HCT116 (cell line): ENCODE results near the gene LRCH4. TPM values are rescaled to one million over a fixed set of nuclear protein-coding genes. Genes with fewer than 3 reads are reported as not detected.

Source experiments
- ATAC-seq: fragments of 200-7000 bp; cut with Tn5 transposase; 2 replicates; pipeline ENCODE4 v1.9.1; 2020; ENCODE audit warnings: mild to moderate bottlenecking, moderate library complexity
- BruUV-seq: library from RNA; stranded (reverse); fragments of 400-500 nt; replicated peaks from 2 replicates; lab custom pipeline; 2021; lab: Mats Ljungman, UMichigan
- CTCF ChIA-PET: fragments of 300-600 bp; sonication (Branson Sonifier 250); formaldehyde crosslinking; loops from one replicate; lab custom pipeline; 2021; ENCODE audit warnings: antibody characterized with exemption; lab: Charles Lee
- POLR2A ChIA-PET: fragments of 300-600, 350-600 bp; sonication (Branson Sonifier 250); formaldehyde crosslinking; loops from one replicate; lab custom pipeline; 2021; ENCODE audit warnings: antibody characterized with exemption; lab: Charles Lee
- RAD21 ChIA-PET, 2 experiments: fragments of 300-600 bp; sonication (Branson Sonifier 250); formaldehyde crosslinking; loops; one replicate each; lab custom pipeline; 2023; ENCODE audit warnings: low total read pairs in 2 of 2; ENCODE audit not compliant: uncharacterized antibody in 2 of 2, unreplicated experiment in 2 of 2, low non-redundant PET in 1 of 2; lab: Charles Lee
- DNase-seq: peaks from one replicate; pipeline ENCODE4 v3.0.0-alpha.2; 2010; ENCODE audit warnings: low read depth, low spot score
- H2AFZ ChIP-seq: fragments of 200-600 bp; shearing (Covaris generic), sonication (generic); 2 replicates; pipeline ENCODE4 v1.6.1; 2017; ENCODE audit warnings: low read depth, mixed run types, mixed read lengths, antibody characterized with exemption, low read length; ENCODE audit not compliant: poor library complexity, severe bottlenecking
- H3K27ac ChIP-seq: 2 replicates; pipeline ENCODE4 v1.5.1; 2012; ENCODE audit warnings: low read depth, low read length
- H3K27me3 ChIP-seq: fragments of 200-600 bp; sonication (generic); 2 replicates; pipeline ENCODE4 v1.6.1; 2016; ENCODE audit warnings: mixed run types, low read length, mixed read lengths; ENCODE audit not compliant: insufficient read depth
- H3K36me3 ChIP-seq, 2 experiments: fragments of 200-500 bp in 1 of 2; fragments of 200-600 bp in 1 of 2; sonication (Bioruptor generic) in 1 of 2; sonication (generic) in 1 of 2; 2 replicates each; pipeline versions ENCODE4 v1.5.1 to v1.6.1; 2014 to 2016; ENCODE audit warnings: low read length in 2 of 2, inconsistent platforms in 1 of 2, mixed read lengths in 1 of 2, mixed run types in 1 of 2; ENCODE audit not compliant: insufficient read depth in 2 of 2, control insufficient read depth in 1 of 2
- H3K4me1 ChIP-seq, 2 experiments: fragments of 200-600 bp in 1 of 2; sonication (generic) in 1 of 2; 2 replicates each; pipeline versions ENCODE4 v1.5.1 to v1.6.1; 2012 to 2017; ENCODE audit warnings: low read length in 2 of 2, inconsistent platforms in 1 of 2, mild to moderate bottlenecking in 1 of 2, mixed read lengths in 1 of 2, mixed run types in 1 of 2, moderate library complexity in 1 of 2; ENCODE audit not compliant: insufficient read depth in 2 of 2, control insufficient read depth in 1 of 2
- H3K4me2 ChIP-seq: fragments of 200-600 bp; sonication (generic); 2 replicates; pipeline ENCODE4 v1.6.1; 2017; ENCODE audit warnings: mixed run types, low read length, mixed read lengths
- H3K4me3 ChIP-seq, 2 experiments: fragments of 200-600 bp in 1 of 2; sonication (generic) in 1 of 2; replicated peaks in 1 of 2; 2 replicates each; pipeline ENCODE4 v1.5.1; 2011 to 2016; ENCODE audit warnings: low read length in 2 of 2, control low read depth in 1 of 2, low read depth in 1 of 2, mild to moderate bottlenecking in 1 of 2, mixed read lengths in 1 of 2, mixed run types in 1 of 2
- H3K79me2 ChIP-seq: fragments of 200-600 bp; sonication (generic); 2 replicates; pipeline ENCODE4 v1.6.1; 2017; ENCODE audit warnings: mild to moderate bottlenecking, mixed run types, low read length, moderate library complexity, mixed read lengths; ENCODE audit not compliant: insufficient read depth
- H3K9ac ChIP-seq: fragments of 200-600 bp; sonication (generic); 2 replicates; pipeline ENCODE4 v1.6.1; 2016; ENCODE audit warnings: low read length, mixed read lengths
- H3K9me2 ChIP-seq: fragments of 200-600 bp; sonication (generic), shearing (Covaris generic); 2 replicates; pipeline ENCODE4 v1.6.1; 2017; ENCODE audit warnings: mixed run types, mild to moderate bottlenecking, moderate library complexity; ENCODE audit not compliant: insufficient read depth
- H3K9me3 ChIP-seq, 2 experiments: fragments of 200-500 bp in 1 of 2; fragments of 200-600 bp in 1 of 2; sonication (Bioruptor generic) in 1 of 2; sonication (generic) in 1 of 2; 2 replicates each; pipeline ENCODE4 v1.6.1; 2014 to 2017; ENCODE audit warnings: low read length in 2 of 2, mixed read lengths in 2 of 2, inconsistent platforms in 1 of 2, low read depth in 1 of 2, mild to moderate bottlenecking in 1 of 2, mixed run types in 1 of 2, moderate library complexity in 1 of 2; ENCODE audit not compliant: control insufficient read depth in 1 of 2, insufficient read depth in 1 of 2
- H4K20me1 ChIP-seq: fragments of 200-600 bp; sonication (generic), shearing (Covaris generic); 2 replicates; pipeline ENCODE4 v1.6.1; 2017; ENCODE audit warnings: mixed run types, mild to moderate bottlenecking, moderate library complexity; ENCODE audit not compliant: insufficient read depth
- CBX3 ChIP-seq: IDR thresholded peaks from 2 replicates; pipeline ENCODE4 v1.6.1; 2012; ENCODE audit warnings: low read depth
- CEBPB ChIP-seq: IDR thresholded peaks from 2 replicates; pipeline ENCODE4 v1.6.1; 2012; ENCODE audit warnings: low read depth
- EZH2phosphoT487 ChIP-seq: fragments of 200-600 bp; IDR thresholded peaks from 2 replicates; pipeline ENCODE4 v1.6.1; 2018; ENCODE audit warnings: antibody characterized with exemption, borderline replicate concordance
- FOSL1 ChIP-seq: IDR thresholded peaks from 2 replicates; pipeline ENCODE4 v1.6.1; 2012; ENCODE audit warnings: low read depth
- ZNF274 ChIP-seq: fragments of 200-500 bp; sonication (Bioruptor generic); IDR thresholded peaks from 2 replicates; pipeline ENCODE4 v1.6.1; 2014; ENCODE audit warnings: mild to moderate bottlenecking, low read depth, low read length, inconsistent platforms
- intact Hi-C: fragments of 100-400 bp; cut with micrococcal nuclease; formaldehyde crosslinking; loops from 2 replicates; pipeline ENCODE4 v1.10.0; 2022
- total RNA-seq: library from RNA; stranded (reverse); gene quantifications from one replicate; pipeline ENCODE4 v1.2.1, GENCODE V29; 2021; ENCODE audit not compliant: unreplicated experiment
- TF ChIP-seq, protein P1 (sequence below): IDR thresholded peaks from 2 replicates; pipeline ENCODE4 v1.6.1; 2011; ENCODE audit warnings: mild to moderate bottlenecking, low read length, moderate library complexity; ENCODE audit not compliant: insufficient replicate concordance; ENCODE audit errors: extremely low read depth
- TF ChIP-seq, protein P2 (sequence below): IDR thresholded peaks from 2 replicates; pipeline ENCODE4 v1.6.1; 2012

Gene LRCH4
- total RNA-seq, 1 experiment from 2014 or later, result 47.9 TPM

DNA sequence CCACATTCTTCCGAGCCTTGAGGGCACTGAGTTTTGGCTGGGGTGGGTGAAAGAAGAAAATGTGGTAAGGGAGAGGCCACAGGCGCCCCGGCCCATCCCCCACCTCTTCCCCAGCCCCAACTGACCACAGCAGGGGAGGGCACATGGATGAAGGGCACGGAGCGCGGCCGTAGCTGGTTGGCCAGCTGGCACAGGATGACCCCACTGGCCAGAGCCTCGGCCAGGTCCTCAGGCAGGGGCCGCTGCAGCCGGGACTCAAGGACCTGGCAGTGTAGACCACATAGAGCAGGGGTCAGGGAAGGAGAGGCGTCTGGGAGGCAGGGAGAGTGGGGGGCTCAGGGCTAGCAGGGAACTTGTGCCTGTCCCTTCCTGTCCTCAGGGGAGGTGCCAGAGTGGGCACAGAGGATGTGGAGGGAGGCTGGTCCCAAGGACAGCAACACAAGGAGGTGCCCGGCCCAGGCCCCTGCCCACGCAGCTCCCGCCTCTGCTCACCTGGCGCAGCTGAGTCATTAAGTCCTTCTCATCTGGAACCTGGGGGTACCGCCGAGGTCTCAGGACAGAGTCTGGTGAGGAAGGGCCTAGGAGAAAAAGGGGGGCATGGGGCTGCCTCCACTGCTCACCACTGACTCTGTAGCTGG lies 10.1 kb downstream of the LRCH4 start:
- Histone ChIP-seq H3K9ac (no peak overlapping the region), H4K20me1 (no peaks in the 10 kb centered on the region), H3K4me3 (no peak overlapping the region), H3K79me2 (no peaks in the 10 kb centered on the region), H3K9me2 (no peaks in the 10 kb centered on the region), H3K4me1 (peaks cover 11 to 20% of the 10 kb centered on the region in 2 experiments), H3K36me3 (peaks cover 5 to 6% of the 10 kb centered on the region in 2 experiments; a peak in 3 of 4 replicates), H3K9me3 (no peaks in the 10 kb centered on the region), H3K4me2 (no peak overlapping the region), H3K27ac (no peak overlapping the region)
- no peak for ATAC-seq
- DNase-seq, result no peak
- intact Hi-C loops, result no loop called here
- ChIA-PET RAD21 (no interaction called here), CTCF (no interaction called here)
- no peak for TF ChIP-seq CEBPB
- TF ChIP-seq CBX3, result no peak
- no peak for TF ChIP-seq ZNF274
- TF ChIP-seq FOSL1, result no peak
- no peak for TF ChIP-seq EZH2phosphoT487
- TF ChIP-seq, protein P1, sequence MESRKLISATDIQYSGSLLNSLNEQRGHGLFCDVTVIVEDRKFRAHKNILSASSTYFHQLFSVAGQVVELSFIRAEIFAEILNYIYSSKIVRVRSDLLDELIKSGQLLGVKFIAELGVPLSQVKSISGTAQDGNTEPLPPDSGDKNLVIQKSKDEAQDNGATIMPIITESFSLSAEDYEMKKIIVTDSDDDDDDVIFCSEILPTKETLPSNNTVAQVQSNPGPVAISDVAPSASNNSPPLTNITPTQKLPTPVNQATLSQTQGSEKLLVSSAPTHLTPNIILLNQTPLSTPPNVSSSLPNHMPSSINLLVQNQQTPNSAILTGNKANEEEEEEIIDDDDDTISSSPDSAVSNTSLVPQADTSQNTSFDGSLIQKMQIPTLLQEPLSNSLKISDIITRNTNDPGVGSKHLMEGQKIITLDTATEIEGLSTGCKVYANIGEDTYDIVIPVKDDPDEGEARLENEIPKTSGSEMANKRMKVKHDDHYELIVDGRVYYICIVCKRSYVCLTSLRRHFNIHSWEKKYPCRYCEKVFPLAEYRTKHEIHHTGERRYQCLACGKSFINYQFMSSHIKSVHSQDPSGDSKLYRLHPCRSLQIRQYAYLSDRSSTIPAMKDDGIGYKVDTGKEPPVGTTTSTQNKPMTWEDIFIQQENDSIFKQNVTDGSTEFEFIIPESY, result no peak
- TF ChIP-seq, protein P2, sequence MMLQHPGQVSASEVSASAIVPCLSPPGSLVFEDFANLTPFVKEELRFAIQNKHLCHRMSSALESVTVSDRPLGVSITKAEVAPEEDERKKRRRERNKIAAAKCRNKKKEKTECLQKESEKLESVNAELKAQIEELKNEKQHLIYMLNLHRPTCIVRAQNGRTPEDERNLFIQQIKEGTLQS, result no peak
- TF ChIP-seq, all 23 proteins: peak for 0
- POLR2A ChIA-PET, result interaction anchor here (2.5 kb wide), 1 partner anchor 10 kb away, joined by 9 read pairs; the partner anchor contains the start of genes FBXO24 and LRCH4
- Histone ChIP-seq H2AFZ (no peak overlapping the region), H3K27me3 (no peaks in the 10 kb centered on the region)
- no TSS peak for BruUV-seq
